ENCODE measurements around the gene FUT6.
"Not testable (repeated sequence)": the region's sequence is repeated elsewhere in the genome, so short reads cannot be mapped to it uniquely, and the experiment has no call there.

The FUT6 gene

DNA sequence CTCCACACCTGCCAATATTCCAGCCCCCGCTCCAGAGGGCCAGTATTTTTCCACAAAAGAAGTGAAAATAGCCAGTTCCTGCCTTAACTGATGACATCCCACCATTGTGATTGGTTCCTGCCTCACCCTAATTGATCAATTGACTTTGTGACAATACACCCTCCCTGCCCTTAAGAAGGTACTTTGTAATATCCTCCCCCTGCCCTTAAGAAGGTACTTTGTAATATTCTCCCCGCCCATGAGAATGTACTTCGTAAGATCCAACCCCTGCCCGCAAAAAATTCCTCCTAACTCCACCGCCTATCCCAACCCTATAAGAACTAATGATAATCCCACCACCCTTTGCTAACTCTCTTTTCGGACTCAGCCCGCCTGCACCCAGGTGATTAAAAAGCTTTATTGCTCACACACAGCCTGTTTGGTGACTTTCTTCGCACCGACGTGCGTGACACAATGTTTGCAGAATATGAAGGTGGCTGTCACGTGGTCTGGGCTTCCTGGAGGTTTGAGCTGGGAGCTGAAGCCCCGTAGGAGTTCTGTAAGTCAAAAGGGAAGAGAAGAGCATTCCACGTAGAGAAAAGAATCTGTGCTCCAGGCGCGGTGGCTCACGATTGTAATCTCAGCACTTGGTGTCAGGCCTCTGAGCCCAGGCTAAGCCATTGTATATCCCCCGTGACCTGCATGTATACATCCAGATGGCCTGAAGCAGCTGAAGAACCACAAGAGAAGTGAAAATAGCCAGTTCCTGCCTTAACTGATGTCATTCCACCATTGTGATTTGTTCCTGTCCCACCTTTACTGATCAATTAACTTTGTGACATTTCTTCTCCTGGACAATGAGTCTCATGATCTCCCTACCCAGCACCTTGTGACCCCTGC lies 17.9 kb upstream of the FUT6 start:
- no peak for DNase-seq (ENCODE audit: low read depth in 2 of 2)

DNA sequence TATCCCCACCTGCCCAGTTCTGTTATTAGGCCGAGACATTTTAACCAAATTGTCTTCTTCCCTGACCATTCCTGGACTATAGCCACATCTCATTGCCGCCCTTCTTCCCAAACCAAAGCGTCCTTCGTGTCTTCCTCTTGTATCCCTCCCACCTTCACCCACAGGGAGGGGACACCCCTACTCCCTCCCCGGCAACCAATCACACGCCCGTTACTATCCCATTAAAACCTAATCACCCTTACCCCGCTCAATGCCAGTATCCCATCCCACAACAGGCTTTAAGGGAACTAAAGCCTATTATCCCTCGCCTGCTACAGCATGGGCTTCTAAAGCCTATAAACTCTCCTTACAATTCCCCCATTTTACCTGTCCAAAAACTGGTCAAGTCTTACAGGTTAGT lies 15.6 kb upstream of the FUT6 start:
- DNase-seq (ENCODE audit: low read depth in 2 of 2) = not testable (repeated sequence)

DNA sequence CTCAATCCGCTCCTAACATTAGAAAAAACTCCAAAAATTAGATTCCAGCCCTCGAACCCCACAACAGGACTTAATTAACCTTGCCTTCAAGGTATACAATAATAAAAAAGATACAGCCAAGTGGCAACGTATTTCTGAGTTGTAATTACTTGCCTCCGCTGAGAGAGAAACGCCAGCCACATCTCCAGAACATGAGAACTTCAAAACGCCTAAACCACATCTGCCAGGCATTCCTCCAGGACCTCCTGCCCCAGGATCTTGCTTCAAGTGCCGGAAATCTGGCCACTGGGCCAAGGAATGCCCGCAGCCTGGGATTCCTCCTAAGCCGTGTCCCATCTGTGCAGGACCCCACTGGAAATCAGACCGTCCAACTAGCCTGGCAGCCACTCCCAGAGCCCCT lies 14.6 kb upstream of the FUT6 start:
- DNase-seq (ENCODE audit: low read depth in 2 of 2) = not testable (repeated sequence)

DNA sequence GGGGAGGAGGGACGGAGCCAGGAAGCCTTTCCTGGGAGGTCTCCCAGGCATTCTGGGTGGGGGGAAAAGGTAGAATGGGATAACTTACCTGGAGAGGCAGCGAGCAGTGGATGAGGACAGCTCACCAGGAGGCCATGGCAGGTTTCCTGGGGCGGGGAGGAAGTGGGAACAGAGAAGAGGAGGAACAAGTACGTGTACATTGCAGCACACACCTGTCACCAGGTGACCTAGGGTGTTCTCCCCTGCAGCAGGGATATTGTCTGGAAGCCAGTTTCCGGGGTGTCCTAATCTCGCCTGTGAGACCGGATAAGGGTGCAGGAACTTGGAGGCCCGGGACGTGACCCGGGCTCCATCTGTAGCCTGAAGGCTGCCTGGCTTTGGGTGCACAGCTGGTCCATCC lies 11.8 kb upstream of the FUT6 start, which contains the start of gene FUT3:
Gene FUT3 (minus strand): TSS at position 148 of the 400 bp plus-strand sequence.
- DNase-seq (ENCODE audit: low read depth in 2 of 2) = no peak

DNA sequence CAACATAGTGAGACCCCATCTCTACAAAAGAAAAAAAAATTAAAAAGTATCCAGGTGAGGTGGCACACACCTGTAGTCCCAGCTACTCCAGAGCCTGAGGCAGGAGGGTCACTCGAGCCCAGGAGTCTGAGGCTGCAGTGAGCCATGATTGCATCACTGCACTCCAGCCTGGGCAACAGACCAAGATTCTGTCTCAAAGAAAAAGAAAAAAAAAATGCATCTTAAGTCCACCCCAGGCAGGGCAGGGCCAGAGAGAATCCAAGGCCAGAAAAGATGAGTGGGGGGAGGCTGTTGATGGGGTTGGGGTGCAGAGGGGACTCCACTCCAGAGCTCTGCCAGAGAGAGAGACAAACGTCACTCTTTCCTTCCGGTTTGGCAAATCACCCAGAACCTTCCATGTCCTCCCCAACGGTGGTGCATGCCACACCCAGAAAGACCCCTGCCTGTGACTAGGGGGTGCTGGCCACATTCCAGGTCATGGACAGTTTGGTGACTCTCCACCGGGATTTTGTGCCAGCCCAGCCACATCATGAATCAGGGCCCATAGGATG lies 11.3 kb upstream of the FUT6 start:
- DNase-seq (ENCODE audit: low read depth in 2 of 2) = no peak

DNA sequence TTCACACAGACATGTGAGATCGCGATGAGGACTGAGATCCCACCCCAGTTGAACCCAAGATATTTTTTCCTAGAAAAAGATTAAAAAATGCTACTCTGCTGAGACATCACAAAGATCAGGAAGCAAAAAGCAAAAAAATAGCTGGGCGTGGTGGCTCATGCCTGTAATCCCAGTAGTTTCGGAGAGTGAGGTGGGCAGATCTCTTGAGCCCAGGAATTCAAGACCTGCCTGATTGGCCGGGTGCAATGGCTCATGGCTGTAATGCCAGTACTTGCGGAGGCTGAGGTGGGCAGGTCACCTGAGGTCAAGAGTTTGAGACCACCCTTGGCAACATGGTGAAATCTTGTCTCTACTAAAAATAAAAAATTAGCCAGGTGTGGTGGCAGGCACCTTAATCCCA lies 10.7 kb upstream of the FUT6 start:
- DNase-seq (ENCODE audit: low read depth in 2 of 2) = no peak

DNA sequence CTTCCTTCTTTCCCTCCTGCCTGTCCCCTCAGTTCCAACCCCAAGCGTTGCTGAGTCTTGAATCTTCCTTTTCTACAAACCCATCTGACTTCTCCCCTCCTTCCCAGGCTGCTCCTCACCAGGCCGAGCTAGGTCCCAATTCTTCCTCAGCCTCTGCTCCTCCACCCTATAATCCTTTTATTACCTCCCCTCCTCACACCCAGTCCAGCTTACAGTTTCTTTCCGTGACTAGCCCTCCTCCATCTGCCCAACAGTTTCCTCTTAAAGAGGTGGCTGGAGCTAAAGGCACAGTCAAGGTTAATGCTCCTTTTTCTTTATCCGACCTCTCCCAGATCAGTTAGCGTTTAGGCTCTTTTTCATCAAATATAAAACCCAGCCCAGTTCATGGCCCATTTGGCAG lies 9.1 kb upstream of the FUT6 start:
- not testable (repeated sequence) for DNase-seq (ENCODE audit: low read depth in 2 of 2)

DNA sequence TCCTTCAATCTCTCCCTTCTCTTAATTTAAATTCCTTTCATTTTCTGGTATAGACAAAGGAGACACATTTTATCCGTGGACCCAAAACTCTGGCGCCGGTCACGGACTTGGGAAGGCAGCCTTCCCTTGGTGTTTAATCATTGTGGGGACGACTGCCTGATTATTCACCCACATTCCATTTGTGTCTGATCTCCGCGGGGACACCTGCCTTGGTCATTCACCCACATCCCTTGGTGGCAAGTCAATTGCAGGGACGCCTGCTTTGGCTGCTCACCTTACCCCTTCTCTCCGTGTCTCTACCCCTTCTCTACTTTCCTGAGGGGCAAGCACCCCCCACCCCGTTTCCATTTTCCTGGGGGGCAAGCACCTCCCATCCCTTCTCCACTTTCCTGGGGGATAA lies 8.3 kb upstream of the FUT6 start:
- not testable (repeated sequence) for DNase-seq (ENCODE audit: low read depth in 2 of 2)

DNA sequence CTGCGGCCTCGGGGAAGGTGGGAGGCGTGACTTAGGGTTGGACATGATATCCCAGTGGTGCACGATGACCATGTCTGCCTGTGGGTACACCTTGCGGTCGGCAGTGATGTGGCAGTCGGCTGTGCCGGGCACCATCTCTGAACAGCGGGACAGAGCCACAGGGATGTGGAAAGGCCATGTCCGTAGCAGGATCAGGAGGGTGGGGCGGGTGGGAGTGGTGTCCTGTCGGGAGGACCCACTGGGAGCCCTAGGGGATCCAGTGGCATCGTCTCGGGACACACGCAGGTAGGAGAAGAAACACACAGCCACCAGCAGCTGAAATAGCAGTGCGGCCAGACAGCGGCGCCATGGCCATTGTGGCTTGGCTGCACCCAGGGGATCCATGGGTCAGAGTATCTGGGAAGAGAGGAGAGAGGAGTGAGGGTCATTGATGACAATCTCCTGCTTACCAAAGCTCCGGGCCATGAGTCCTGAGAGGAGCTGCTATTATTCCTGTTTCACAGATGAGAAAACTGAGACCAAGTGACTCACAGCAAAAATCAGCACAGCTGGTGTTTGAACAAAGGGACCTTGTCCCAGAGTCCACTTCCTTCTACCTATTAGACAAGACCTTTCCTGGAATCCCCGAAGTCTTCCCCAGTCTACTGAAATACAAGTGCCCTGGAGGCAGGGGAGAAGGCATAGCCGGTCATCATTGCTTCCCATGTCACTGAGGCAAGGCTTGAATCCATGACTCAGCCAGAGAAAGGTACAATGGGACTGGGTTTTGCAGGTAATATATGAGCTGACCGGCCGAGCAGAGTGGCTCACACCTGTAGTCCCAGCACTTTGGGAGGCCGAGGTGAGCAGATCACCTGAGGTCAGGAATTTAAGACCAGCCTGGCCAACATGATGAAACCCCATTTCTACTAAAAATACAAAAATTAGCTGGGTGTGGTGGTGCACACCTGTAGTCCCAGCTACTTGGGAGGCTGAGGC lies 5.2 kb upstream of the FUT6 start:
- DNase-seq (ENCODE audit: low read depth in 2 of 2) = no peak

DNA sequence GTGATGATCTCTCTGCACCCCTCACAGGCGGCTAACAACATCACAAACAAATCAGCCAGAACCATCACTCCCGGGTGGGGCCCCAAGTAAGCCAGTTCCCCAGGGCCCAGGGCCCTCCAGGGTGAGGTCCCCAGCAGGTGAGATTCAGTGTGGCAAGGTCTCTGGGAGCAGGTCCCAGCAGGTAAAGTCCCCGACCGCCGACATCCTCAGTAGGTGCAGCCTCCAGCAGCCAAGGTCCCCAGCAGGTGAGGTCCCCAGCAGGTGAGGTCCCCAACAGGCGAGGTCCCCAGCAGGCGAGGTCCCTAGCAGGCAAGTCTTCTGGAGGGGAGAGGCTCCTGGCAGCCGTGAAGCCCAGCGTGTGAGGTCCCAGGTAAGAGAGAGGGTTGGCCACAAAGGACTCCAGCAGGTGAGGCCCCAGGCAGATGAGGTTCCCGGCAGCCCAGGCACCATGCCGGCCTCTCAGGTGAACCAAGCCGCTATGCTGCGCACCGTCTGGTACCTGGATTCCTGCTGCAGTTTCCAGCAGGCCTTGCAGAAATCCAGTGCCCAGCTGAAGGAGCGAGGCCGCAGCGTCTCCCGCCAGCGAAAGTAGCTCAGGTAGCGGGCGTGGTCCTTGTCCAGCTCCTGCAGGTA lies 3.9 kb upstream of the FUT6 start:
- no peak for DNase-seq (ENCODE audit: low read depth in 2 of 2)

DNA sequence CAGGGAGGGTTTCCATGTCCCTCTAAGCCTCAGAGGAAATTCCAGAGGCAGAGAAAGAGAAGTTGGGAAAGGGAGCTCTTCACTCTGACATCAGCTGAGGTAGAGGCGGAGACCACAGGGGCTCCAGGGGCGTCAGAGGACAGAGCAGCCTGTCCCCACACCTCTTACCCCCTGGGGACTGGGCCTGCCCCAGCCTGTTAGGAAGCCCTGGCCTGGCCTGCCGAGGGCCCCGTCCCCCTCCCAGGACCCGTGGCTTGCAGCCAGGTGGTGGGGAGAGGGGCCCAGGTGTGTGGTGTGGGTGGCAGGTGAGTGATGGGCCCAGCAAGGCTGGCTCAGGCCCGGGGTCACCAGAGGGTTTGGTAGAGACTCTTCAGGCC lies 2.2 kb upstream of the FUT6 start:
- DNase-seq (ENCODE audit: low read depth in 2 of 2) = not testable (repeated sequence)

DNA sequence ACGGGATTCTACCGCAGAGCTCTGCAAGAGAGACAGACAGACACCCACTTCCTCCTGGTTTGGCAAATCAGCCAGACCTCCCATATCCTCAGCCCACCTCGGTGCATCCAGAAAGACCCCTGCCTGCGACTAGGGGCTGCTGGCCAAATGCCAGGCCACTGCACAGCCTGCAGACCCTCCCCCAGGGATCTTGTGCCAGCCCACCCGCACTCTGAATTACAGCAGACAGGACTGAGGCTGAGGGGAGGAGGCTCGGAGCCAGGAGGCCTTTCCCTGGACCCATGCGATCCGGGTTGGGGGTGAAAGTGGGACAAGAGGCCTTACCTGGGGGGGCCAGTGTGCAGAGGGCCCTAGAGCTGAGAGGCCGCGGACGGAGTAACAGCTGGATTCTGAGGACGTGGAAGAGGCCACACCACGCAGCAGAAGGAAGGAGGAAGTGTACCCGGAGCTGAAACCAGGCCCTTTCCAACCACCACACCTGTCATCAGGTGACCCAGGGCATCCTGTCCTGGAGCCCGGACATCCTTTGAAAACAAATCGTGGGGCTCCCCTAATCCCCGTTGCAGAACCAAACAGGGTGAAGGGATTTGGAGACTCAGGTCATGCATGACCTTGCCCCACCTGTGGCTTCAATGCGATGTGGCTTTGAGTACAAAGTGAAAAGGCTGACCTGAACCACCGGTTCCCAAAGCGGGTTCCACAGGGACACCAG lies 993 bp downstream of the FUT6 start:
- no peak for DNase-seq (ENCODE audit: low read depth in 2 of 2)

DNA sequence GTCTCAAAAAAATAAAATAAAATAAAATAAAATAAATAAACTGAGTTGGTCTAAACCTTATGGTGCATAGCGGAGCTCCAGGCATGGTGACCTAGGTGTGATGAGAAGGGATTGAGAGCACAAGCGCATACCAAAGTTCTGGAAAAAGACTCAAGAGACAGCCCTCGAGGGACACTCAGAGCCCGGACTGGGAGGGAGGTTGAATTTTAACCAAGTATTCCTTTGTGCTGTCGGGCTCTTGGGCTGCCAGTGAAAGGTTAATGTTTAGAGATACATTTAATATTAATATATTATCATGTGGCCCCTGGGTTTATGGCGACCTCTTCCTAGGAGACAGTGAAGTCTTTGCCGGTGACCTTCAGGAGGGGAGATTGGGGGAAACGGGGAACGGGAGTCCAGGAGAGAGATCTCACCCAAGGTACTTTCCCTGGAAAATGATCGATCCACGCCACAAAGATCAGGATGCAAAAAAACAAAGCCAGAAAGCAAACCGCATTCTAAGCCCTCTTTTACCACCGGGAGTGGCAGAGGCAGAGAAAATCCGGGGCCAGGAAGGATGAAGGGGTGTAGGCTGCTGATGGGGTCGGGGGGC lies 1.6 kb downstream of the FUT6 start:
- no peak for DNase-seq (ENCODE audit: low read depth in 2 of 2)

DNA sequence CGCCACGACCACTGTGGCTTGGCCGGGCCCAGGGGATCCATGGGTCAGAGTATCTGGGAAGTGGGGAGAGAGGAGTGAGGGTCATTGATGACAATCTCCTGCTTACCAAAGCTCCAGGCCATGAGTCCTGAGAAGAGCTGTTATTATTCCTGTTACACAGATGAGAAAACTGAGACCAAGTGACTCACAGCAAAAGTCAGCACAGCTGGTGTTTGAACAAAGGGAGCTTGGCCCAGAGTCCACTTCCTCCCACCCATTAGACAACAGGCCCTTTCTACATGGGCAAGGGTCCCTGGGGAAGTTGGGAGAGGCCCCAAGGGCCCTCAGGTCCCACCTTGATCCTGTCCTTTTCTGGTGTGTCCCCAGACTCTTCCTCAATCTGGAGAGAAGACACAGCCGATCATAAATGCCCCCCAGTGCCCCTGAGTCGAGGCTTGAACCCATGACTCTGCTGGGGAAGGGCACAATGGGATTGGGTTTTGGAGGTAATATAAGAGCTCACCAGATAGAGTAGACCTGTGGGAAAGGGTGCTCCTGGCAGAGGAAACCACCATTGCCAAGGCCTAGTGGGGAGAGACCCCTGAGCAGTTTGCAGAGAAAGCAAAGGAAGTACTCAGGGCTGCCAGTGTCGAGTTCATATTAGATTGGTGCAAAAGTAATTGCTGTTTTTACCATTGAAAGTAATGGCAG lies 6.8 kb downstream of the FUT6 start:
- no peak for DNase-seq (ENCODE audit: low read depth in 2 of 2)

DNA sequence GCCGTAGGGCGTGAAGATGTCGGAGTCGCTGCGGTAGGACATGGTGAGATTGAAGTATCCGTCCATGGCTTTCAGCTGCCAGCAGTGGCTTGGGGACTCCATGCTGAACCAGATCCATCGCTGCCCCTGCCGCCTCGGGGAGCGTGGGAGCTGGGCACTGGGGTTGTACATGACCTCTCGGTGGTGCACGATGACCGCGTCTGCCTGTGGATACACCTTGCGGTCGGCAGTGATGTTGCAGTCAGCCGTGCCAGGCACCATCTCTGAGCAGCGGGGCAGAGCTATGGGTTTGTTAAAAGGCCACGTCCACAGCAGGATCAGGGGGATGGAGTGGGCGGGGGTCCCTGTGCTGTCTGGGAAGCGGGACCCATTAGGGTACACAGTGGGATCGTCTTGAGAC lies 7.4 kb downstream of the FUT6 start:
- no peak for DNase-seq (ENCODE audit: low read depth in 2 of 2)

DNA sequence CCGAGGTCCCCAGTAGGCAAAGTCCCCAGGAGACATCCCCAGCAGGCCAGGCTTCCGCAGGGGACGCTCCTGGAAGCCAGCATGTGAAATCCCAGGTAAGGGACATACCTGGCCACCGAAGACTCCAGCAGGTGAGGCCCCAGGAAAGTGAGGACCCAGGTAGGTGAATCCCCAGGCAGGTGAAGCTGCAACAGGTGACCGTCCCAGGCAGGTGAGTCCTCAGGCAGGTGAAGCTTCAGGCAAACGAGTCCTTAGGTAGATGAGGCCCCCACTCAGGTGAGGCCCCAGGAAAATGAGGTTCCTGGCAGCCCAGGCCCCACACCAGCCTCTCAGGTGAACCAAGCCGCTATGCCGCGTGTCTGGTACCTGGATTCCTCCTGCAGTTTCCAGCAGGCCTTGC lies 8.3 kb downstream of the FUT6 start:
- no peak for DNase-seq (ENCODE audit: low read depth in 2 of 2)

DNA sequence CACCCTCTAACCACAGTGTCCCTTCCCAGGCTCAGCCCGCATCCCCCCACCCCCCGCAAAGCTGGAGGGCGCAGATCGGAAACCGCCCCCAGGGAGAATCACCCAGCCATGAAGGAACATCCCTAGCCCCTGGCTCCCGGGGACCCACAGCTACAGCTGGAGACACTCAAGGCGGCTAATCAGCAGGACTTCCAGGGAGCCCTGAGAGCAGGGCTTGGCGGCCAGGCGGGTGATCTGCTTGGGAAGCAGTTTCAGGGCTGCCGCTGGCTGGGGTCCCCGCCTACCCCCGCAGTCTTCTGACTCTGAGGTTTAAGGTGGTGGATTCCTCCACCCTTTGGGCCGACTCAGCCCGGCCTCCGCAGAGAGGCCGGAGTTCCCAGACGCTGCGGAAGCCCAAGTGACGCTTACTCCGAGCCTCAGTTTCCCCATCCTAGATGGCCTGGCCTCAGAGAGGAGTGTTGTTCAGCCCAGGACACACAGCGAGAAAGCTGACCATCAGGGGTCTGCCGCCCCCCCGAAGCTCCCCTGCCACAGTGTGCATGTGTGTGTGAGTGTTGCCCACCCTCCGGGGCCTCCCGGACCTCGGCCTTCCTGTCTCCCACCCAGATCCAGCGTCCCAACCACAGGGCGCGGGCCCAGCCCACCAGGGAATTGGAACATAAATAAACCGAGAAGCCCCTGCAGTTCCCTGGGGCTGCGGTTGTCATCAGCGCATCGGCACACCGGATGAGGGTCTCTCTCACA lies 9.8 kb downstream of the FUT6 start:
- DNase-seq (ENCODE audit: low read depth in 2 of 2) = no peak

DNA sequence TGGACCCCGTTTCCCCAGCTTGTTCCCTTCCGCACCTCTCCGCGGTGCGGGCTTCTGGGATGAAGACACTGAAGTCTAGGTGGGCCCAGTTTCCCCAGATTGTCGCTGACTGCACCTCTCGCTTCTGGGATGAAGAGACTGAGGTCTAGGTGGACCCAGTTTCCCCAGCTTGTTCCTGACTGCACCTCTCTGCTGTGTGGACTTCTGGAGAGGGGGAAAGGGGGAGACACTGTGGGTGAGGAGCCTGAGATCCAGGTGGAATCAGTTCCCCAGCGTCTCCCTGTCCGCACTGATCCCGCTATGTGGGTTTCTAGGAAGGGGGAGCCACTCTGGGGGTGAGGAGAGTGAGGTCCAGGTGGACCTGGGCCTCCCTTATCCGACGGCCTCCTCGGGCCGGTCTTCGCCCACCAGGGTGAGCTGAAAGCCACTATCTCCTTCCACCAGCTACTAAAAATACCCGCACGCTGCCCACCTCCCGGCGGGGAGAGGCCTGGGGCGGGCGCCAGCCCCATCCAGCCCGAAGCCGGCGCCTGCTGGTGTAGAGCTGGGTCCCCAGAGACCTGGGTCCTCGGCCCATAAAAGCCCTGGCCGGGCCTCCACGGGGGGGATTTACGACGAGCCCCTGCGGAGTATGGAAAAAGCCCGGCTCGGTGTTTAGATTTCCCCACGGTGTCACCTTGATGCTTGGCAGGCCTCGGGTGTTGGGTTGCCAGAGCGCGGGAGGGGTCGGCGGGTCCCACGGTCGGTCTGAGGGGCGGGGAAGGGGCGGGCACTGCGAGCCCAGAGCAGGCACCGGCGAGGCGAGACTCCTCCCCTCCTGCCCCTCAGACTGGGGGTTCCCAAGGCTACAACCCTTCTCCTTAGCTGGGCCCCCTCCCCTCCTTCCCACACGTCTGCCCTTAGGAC lies 10.6 kb downstream of the FUT6 start:
- no peak for DNase-seq (ENCODE audit: low read depth in 2 of 2)

Data from stimulated activated CD4-positive, alpha-beta T cell treated with anti-CD3 and anti-CD28 coated beads, Interleukin-12 subunit alpha, Interleukin-12 subunit beta, amount 100 ng/mL, for 24 hours (primary cell).